HUDEP-2 (cell line): Measurements from ENCODE around the gene ALG13.
"Not testable (repeated sequence)": the region's sequence is repeated elsewhere in the genome, so short reads cannot be mapped to it uniquely, and the experiment has no call there.

Experiments used
- DNase-seq, 76 experiments: peaks; one replicate each; lab custom pipeline; 2025; ENCODE audit not compliant: unreplicated experiment in 76 of 76; lab: John Stamatoyannopoulos, UW

Gene ALG13

DNA sequence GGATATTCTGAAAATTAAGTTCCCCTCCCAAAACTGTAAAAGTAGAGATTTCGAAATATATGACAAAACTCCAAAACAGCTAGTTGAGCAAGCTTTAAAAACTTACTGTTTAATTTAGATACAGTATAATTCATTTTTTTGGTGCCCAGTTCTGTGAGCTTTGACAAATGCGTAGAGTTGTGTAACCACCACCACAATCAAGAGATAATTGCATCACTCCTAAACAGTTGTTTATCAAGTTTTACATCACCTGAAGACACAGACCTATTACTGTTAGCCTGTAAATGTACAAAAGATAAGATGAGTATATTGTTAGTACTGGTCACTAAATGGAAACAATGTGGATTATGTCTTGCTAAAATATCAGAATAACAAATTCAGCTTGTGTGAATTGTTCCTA is 62.3 kb downstream of the ALG13 start:
- DNase-seq, result no peak

DNA sequence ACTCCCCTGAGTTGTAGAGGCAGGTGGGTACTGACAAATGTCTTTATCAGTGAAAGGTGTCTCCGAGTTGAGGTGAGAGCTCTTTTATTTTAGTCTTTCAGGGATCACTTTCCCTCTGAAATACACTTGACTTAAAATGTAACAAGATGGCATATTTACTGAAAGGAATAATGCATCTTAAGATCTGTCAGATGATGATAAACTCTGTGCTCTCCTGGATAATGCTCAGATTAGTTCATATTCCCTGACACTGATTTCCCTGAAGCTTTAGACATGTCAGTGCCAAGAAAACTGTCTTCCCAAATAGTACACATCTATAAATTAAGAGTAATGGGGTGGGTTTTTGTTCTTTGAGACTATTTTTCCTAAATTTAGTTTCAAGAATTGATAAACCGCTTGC is 75.5 kb downstream of the ALG13 start:
- DNase-seq, result no peak

DNA sequence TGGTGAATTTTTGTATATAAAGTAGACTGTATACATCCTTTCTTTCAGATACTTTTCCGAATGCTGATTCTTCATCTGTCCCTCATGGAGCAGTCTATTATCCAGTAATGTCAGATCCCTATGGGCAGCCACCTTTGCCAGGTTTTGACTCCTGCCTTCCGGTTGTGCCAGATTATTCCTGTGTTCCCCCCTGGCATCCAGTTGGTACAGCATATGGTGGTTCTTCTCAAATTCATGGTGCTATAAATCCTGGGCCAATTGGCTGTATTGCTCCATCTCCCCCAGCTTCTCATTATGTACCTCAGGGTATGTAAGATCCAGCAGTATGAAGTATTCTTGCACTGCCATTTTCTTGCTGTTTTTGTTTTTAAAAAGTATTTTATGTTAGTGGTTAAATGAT is 78.7 kb downstream of the ALG13 start:
- DNase-seq, result no peak

DNA sequence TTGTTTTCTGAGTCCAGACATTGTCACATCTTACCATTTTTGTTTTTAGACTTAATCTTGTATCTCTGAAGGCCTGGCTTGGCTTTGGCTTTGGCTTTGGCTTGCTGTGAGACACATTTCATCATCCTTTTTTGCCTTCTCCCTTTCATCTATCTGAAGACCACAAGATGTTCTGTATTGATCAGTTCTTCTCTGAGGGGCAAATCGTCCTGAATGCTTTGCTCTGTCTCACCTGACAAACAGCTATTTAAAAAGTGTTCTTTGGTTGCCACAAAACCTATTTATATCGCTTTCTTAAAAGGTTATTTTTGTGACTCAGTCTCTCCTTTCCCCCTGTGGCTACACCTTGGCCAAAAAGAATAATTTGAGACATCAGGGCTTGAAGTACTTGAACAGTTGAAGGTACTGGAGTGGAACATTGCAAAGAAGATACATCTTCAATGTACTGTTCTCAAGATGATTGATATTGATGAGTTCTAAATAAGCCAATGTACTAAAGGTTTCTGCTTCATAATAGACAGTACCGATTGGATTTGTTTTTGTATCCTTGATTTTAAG is 80.7 kb downstream of the ALG13 start:
- DNase-seq, result no peak

DNA sequence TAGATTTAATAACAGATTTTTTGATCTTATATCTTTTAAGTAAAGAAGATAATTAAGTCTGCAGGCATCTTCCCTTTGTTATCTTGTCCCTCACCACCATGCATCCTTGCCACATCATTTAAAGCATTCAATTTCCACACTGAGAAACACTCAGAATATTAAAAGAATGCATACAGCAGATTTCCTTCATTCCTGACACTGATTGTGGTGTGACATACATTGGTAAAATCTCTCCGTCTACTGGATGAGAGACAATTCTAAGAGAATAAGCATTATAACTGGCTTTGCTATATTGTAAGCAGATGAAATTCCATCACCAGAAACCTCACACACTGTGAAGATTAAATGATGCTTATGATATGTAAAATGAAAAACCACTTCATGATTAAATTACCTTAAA is 97.6 kb downstream of the ALG13 start:
- DNase-seq, result no peak

DNA sequence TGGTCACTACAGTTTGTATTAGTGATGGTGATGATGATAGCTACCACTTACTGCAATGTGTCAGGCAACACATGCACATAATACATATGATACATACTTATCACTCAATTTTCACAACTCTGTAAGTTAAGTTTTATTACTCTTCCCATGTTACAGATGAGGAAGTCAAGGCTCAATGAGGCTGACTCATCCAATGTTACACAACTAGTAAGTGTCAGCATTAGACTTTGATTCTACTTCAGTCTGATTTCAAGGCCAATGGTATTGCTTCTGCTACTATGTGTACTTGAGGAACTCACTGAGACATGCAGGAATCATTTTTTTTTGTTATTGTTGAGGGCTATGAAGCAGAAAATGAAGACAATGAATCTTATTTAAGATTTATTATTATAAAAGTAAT is 98.6 kb downstream of the ALG13 start:
- DNase-seq, result no peak

DNA sequence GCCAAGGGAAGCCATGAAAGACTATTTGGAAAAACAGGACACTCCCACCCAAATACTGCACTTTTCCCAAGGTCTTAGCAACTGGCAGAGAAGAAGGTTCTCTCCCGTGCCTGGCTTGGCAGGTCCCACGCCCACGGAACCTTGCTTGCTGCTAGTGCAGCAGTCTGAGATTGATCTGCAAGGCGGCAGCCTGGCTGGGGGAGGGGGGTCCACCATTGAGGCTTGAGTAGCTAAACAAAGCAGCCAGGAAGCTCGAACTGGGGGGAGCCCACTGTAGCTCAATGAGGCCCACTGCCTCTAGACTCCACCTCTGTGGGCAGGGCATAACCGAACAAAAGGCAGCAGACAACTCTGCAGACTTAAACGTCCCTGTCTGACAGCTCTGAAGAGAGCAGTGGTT is 103.7 kb downstream of the ALG13 start:
- DNase-seq, result no peak

DNA sequence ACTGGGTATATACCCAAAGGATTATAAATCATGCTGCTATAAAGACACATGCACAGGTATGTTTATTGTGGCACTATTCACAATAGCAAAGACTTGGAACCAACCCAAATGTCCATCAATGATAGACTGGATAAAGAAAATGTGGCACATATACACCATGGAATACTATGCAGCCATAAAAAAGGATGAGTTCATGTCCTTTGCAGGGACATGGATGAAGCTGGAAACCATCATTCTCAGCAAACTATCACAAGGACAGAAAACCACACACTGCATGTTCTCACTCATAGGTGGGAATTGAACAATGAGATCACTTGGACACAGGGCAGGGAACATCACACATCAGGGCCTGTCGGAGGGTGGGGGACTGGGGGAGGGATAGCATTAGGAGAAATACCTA is 109.1 kb downstream of the ALG13 start:
- DNase-seq, result not testable (repeated sequence)
